Psoas muscle (tissue), 8 donors: ENCODE results near the gene OTOG. TPM values are rescaled to one million over a fixed set of nuclear protein-coding genes. Genes with fewer than 3 reads are reported as not detected.
A peak's percentile ranks its signal among the peaks of the same experiment; 100 is the strongest.
"Not testable (repeated sequence)": the region's sequence is repeated elsewhere in the genome, so short reads cannot be mapped to it uniquely, and the experiment has no call there.

Source experiments
- ATAC-seq, 4 donors: fragments of 200-7000 bp; cut with Tn5 transposase; one replicate each; pipeline ENCODE4 v1.9.1; 2020; ENCODE audit warnings: moderate library complexity in 3 of 4, mild to moderate bottlenecking in 2 of 4
- DNase-seq, 2 donors: peaks; one replicate each; pipeline ENCODE4 v3.0.0-alpha.2; 2020
- H3K27ac ChIP-seq: fragments of 200-600 bp; one replicate; pipeline ENCODE4 v1.8.0; 2022
- H3K27me3 ChIP-seq, 3 donors: fragments of 200-600 bp in 1 of 3; one replicate each; pipeline versions ENCODE4 v1.6.1 to v1.8.0; 2013 to 2022; ENCODE audit warnings: low read length in 2 of 3, mild to moderate bottlenecking in 2 of 3, moderate library complexity in 1 of 3; ENCODE audit not compliant: insufficient read depth in 3 of 3
- H3K36me3 ChIP-seq, 2 donors: fragments of 200-600 bp in 1 of 2; one replicate each; pipeline versions ENCODE4 v1.6.1 to v1.8.0; 2013 to 2022; ENCODE audit warnings: low read depth in 1 of 2, mild to moderate bottlenecking in 1 of 2, moderate library complexity in 1 of 2; ENCODE audit not compliant: insufficient read depth in 1 of 2
- H3K4me1 ChIP-seq: fragments of 200-600 bp; one replicate; pipeline ENCODE4 v1.8.0; 2022
- H3K4me3 ChIP-seq: fragments of 200-600 bp; one replicate; pipeline ENCODE4 v1.8.0; 2022; ENCODE audit warnings: mild to moderate bottlenecking
- H3K9me3 ChIP-seq: fragments of 200-600 bp; one replicate; pipeline ENCODE4 v1.8.0; 2022
- WGBS, 3 donors: extraction: QIAGEN DNeasy Blood & Tissue Kit; methylation state at CpG; one replicate each; pipeline versions ENCODE4 v1.1.6 to v1.1.7; 2013; 5-methylcytosine and 5-hydroxymethylcytosine counted together
- intact Hi-C, 2 donors: fragments of 100-400 bp; cut with DNase I; formaldehyde crosslinking; loops; one replicate each; pipeline versions ENCODE4 v1.11.0 to v1.14.2; 2022
- polyA plus RNA-seq, 3 donors: library from polyadenylated mRNA; stranded (reverse); fragments of 200-250 nt; gene quantifications; one replicate each; pipeline ENCODE4 v1.2.3, GENCODE V29; 2013
- total RNA-seq, 4 donors: library from RNA; stranded (reverse); fragmentation: NEBNext Ultra II Directional in 2 of 4; extraction: Animal tissue kit (Norgen Biotek cat#: 25700) in 2 of 4; gene quantifications; one replicate each; pipeline versions ENCODE4 v1.2.1 to v1.2.4, GENCODE V29; 2021 to 2023
- TF ChIP-seq, protein P1 (sequence below): fragments of 200-600 bp; IDR thresholded peaks from one replicate; pipeline ENCODE4 v1.8.0; 2022; ENCODE audit warnings: antibody characterized with exemption
- donor health status: healthy with polysubstance abuse.
- donor health status: DM: no; HTN: no; CAD: no; lungs with moderate emphysema.
- donor health status: Bipolar disorder and iron deficiency.
- donor health status: healthy.
- donor health status: DM: yes; HTN: yes; CAD: no.
- donor health status: DM: no; HTN: no; CAD: no.
- donor health status: DM: no; HTN: no; CAD: no.
- donor health status: DM: yes; HTN: yes; CAD: no.

The OTOG gene
- total and polyA plus RNA-seq, 7 donors: not detected

DNA sequence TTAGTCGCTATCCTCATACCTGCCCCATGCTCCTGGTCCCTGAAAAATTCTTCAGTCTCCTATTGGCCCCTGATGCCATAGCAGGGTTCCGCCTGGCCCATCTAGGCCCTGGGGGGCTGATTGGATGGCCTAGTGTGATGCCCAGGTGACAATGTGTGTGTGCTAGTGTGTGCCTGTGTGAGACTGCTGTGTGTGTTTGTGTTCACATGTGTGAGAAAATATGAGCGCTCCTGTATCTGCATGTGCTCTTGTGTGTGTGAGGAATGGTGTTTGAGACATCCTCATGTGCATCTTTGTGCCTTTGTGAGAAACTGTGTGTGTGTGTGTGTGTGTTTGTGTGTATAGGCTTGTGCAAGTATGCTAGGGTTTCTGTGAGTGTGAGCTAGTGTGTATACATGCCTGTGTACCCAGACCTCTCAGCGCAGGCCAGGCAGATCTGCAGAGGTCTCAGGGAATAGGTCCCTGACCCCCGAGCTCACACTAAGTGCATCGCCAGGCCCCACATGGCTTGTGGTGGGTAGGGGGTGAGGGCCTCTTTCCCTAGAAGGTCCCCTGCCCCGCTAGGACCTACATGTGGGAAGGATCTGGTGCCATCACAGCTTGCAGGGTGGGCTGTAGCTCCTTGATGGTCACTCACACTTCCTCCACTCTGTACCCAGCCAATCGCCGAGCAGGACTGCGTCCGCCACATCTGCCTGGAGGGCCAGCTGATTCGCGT lies 64.6 kb downstream of the OTOG start:
- Histone ChIP-seq H3K4me3 (no peak overlapping the region), H3K27me3 (no peaks in the 10 kb centered on the region), H3K36me3 (no peaks in the 10 kb centered on the region), H3K9me3 (no peaks in the 10 kb centered on the region), H3K4me1 (no peaks in the 10 kb centered on the region), H3K27ac (no peak overlapping the region)
- intact Hi-C loops: no loop called here
- DNase-seq: peak in 1 of 2 donors; percentile 34
- WGBS, 3 donors: 88 to 96% (median 91%) methylated on average over 10 to 13 of the region's 13 CpGs
- TF ChIP-seq, protein P1, sequence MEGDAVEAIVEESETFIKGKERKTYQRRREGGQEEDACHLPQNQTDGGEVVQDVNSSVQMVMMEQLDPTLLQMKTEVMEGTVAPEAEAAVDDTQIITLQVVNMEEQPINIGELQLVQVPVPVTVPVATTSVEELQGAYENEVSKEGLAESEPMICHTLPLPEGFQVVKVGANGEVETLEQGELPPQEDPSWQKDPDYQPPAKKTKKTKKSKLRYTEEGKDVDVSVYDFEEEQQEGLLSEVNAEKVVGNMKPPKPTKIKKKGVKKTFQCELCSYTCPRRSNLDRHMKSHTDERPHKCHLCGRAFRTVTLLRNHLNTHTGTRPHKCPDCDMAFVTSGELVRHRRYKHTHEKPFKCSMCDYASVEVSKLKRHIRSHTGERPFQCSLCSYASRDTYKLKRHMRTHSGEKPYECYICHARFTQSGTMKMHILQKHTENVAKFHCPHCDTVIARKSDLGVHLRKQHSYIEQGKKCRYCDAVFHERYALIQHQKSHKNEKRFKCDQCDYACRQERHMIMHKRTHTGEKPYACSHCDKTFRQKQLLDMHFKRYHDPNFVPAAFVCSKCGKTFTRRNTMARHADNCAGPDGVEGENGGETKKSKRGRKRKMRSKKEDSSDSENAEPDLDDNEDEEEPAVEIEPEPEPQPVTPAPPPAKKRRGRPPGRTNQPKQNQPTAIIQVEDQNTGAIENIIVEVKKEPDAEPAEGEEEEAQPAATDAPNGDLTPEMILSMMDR: no peak
- no peak for ATAC-seq

GRCh38 chr11:17612221-17613188 lies 65.4 kb downstream of the OTOG start:
- H3K36me3 ChIP-seq: no peaks in the 10 kb centered on the region
- no peak overlapping the region for H3K27ac ChIP-seq
- WGBS, 3 donors: 86 to 88% (median 87%) methylated on average over 18 of the region's 18 CpGs
- intact Hi-C loops: no loop called here
- no peaks in the 10 kb centered on the region for H3K4me1 ChIP-seq
- H3K9me3 ChIP-seq: no peaks in the 10 kb centered on the region
- no peak for DNase-seq
- no peak for ATAC-seq
- TF ChIP-seq, protein P1: no peak
- H3K27me3 ChIP-seq: no peaks in the 10 kb centered on the region
- no peak overlapping the region for H3K4me3 ChIP-seq

GRCh38 chr11:17613428-17613962 lies 66.4 kb downstream of the OTOG start:
- Histone ChIP-seq H3K4me3 (no peak overlapping the region), H3K4me1 (no peaks in the 10 kb centered on the region), H3K27me3 (no peaks in the 10 kb centered on the region), H3K36me3 (no peaks in the 10 kb centered on the region), H3K9me3 (no peaks in the 10 kb centered on the region), H3K27ac (no peak overlapping the region)
- ATAC-seq: no peak
- WGBS, 3 donors: 90 to 98% (median 93%) methylated on average over 5 of the region's 5 CpGs
- DNase-seq: no peak
- intact Hi-C loops: no loop called here
- TF ChIP-seq, protein P1: no peak

DNA sequence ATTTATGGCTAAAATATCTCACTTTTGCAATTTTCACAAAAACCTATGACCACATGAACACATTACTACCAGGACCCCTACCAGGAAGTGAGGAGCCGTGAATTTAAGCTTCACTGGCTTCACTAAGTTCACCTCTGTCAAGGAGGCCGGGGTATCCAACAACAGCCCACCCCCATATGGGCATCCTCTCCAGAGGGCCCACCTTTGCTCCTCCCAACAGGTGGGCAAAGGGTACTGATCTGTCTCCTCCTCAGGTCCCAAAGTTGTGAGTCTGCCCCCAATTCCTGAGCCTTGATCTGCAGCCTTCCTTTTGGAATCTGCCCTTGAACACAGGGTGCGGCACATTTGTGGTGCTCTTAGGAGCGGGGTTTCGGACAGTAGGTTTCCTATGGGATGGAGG lies 66.9 kb downstream of the OTOG start:
- no peaks in the 10 kb centered on the region for H3K27me3 ChIP-seq
- TF ChIP-seq, protein P1: no peak
- intact Hi-C loops: no loop called here
- no peaks in the 10 kb centered on the region for H3K9me3 ChIP-seq
- no peak for DNase-seq
- no peaks in the 10 kb centered on the region for H3K36me3 ChIP-seq
- no peaks in the 10 kb centered on the region for H3K4me1 ChIP-seq
- H3K4me3 ChIP-seq: no peak overlapping the region
- 94 to 98% (median 94%) methylated on average over 5 of the region's 5 CpGs for WGBS, 3 donors
- no peak overlapping the region for H3K27ac ChIP-seq
- ATAC-seq: no peak

DNA sequence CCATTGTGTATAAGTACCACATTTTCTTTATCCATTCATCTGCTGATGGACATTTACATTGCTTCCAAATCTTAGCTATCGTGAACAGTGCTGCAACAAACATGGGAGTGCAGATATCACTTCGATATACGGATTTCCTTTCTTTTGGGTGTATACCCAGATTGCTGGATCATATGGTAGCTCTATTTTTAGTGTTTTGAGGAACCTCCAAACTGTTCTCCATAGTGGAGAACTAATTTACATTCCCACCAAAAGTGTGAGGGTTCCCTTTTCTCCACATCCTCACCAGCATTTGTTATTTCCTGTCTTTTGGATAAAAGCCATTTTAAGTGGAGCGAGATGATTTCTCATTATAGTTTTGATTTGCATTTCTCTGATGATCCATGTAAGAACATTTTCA lies 75.7 kb downstream of the OTOG start:
- H3K27ac ChIP-seq, H3K4me3 ChIP-seq, H3K36me3 ChIP-seq, intact Hi-C loops, H3K27me3 ChIP-seq, DNase-seq, H3K4me1 ChIP-seq, ATAC-seq: not testable (repeated sequence)
- 90 to 92% (median 91%) methylated on average over 4 of the region's 4 CpGs for WGBS, 3 donors
- H3K9me3 ChIP-seq: peaks cover 16% of the 10 kb centered on the region
